ENCODE measurements around the gene CLDN9.
"Not testable (repeated sequence)": the region's sequence is repeated elsewhere in the genome, so short reads cannot be mapped to it uniquely, and the experiment has no call there.

The CLDN9 gene

DNA sequence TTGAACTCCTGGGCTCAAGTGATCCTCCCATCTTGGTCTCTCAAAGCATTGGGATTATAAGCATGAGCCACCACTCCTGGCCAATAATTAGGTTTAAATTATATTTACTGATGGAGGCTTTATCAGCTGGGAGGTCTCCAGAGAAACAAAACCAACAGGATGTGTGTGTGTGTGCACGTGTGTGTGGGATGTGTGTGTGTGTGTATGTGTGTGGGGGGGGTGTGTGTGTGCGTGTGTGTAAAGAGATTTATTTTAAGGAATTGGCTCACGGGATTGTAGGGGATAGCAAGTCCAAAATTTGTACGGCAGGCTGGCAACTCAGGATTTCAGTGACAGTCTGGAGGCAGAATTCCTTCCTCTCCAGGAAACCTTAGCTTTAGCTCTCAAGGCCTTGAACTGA is 38.3 kb downstream of the CLDN9 start:
- Histone ChIP-seq H3K14ac (ENCODE audit: low read length in 2 of 2) (no peak overlapping the region), H3K36me3 (ENCODE audit: control insufficient read depth in 1 of 2, insufficient read depth in 2 of 2, low read depth in 1 of 2, low read length in 2 of 2) (peaks cover 0 to 8% of the 10 kb centered on the region in 2 experiments), H3K27ac (ENCODE audit: low read length, poor library complexity, severe bottlenecking) (no peak overlapping the region), H3K79me1 (replicated peaks; ENCODE audit: low read length, poor library complexity, severe bottlenecking) (no peaks in the 10 kb centered on the region), H3K4me2 (ENCODE audit: low read length, poor library complexity, severe bottlenecking) (no peak overlapping the region), H2BK120ac (ENCODE audit: low read depth, low read length) (no peak overlapping the region), H4K91ac (ENCODE audit: low read length) (no peak overlapping the region), H2BK5ac (ENCODE audit: low read depth, low read length, poor library complexity, severe bottlenecking) (no peak overlapping the region), H4K8ac (ENCODE audit: low read length) (no peak overlapping the region), H3K4me1 (ENCODE audit: control insufficient read depth, insufficient read depth, low read depth, low read length) (peaks cover 8% of the 10 kb centered on the region), H2BK15ac (ENCODE audit: low read depth, poor library complexity, severe bottlenecking) (no peak overlapping the region), H2BK12ac (ENCODE audit: low read length in 2 of 2) (no peak overlapping the region), H3K9ac (ENCODE audit: low read length) (no peak overlapping the region), H3K23ac (ENCODE audit: low read length in 2 of 2) (no peak overlapping the region), H2AK5ac (ENCODE audit: low read length, severe bottlenecking) (no peak overlapping the region), H3K9me3 (ENCODE audit: control insufficient read depth, low read length) (no peaks in the 10 kb centered on the region), H3K4me3 (ENCODE audit: insufficient read depth in 1 of 2, low read depth in 1 of 2, low read length in 2 of 2) (no peak overlapping the region), H3K18ac (ENCODE audit: low read depth in 1 of 2, low read length in 2 of 2) (no peak overlapping the region), H3K4ac (ENCODE audit: low read depth in 1 of 2, low read length in 2 of 2) (no peak overlapping the region), H3K27me3 (ENCODE audit: control insufficient read depth in 1 of 2, insufficient read depth in 1 of 2, low read length in 2 of 2) (peaks cover 51 to 56% of the 10 kb centered on the region in 2 experiments), H2AFZ (ENCODE audit: low read depth, low read length) (no peak overlapping the region)
- WGBS, result 87% methylated on average over 4 of the region's 4 CpGs
- no peak for DNase-seq

DNA sequence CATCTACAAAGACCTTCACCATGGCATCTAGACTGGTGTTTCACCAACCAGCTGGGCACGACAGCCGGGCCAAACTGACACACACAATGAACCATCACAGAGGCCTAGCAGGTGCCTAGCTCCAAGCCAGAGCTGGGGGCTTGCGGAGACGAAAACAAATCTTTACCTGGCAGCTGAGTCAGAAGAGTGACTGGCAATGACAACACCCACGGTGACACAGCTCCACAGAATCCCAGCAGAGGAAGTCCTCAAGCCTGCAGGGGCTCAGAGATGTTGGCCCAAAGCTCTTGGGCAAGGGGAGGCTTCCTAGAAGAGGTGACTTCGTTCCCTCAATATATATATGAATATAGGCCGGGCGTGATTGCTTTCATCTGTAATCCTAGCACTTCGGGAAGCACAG is 38.8 kb downstream of the CLDN9 start:
- no peak overlapping the region for H3K27ac ChIP-seq (ENCODE audit: low read length, poor library complexity, severe bottlenecking)
- H3K18ac ChIP-seq (ENCODE audit: low read depth in 1 of 2, low read length in 2 of 2), result no peak overlapping the region
- no peak overlapping the region for H2AK5ac ChIP-seq (ENCODE audit: low read length, severe bottlenecking)
- H2BK120ac ChIP-seq (ENCODE audit: low read depth, low read length), result no peak overlapping the region
- no peak overlapping the region for H4K8ac ChIP-seq (ENCODE audit: low read length)
- no peak overlapping the region for H2BK12ac ChIP-seq (ENCODE audit: low read length in 2 of 2)
- H2BK15ac ChIP-seq (ENCODE audit: low read depth, poor library complexity, severe bottlenecking), result no peak overlapping the region
- no peak overlapping the region for H3K4me3 ChIP-seq (ENCODE audit: insufficient read depth in 1 of 2, low read depth in 1 of 2, low read length in 2 of 2)
- H3K79me1 ChIP-seq (replicated peaks; ENCODE audit: low read length, poor library complexity, severe bottlenecking), result no peaks in the 10 kb centered on the region
- H3K4me2 ChIP-seq (ENCODE audit: low read length, poor library complexity, severe bottlenecking), result no peak overlapping the region
- no peak overlapping the region for H2AFZ ChIP-seq (ENCODE audit: low read depth, low read length)
- H3K14ac ChIP-seq (ENCODE audit: low read length in 2 of 2), result no peak overlapping the region
- 77% methylated on average over 9 of the region's 9 CpGs for WGBS
- no peak overlapping the region for H3K9ac ChIP-seq (ENCODE audit: low read length)
- no peak overlapping the region for H4K91ac ChIP-seq (ENCODE audit: low read length)
- peaks cover 0 to 8% of the 10 kb centered on the region in 2 experiments for H3K36me3 ChIP-seq (ENCODE audit: control insufficient read depth in 1 of 2, insufficient read depth in 2 of 2, low read depth in 1 of 2, low read length in 2 of 2)
- H3K27me3 ChIP-seq (ENCODE audit: control insufficient read depth in 1 of 2, insufficient read depth in 1 of 2, low read length in 2 of 2), result peaks cover 50 to 51% of the 10 kb centered on the region in 2 experiments
- no peak for DNase-seq
- peaks cover 4% of the 10 kb centered on the region for H3K4me1 ChIP-seq (ENCODE audit: control insufficient read depth, insufficient read depth, low read depth, low read length)
- H3K4ac ChIP-seq (ENCODE audit: low read depth in 1 of 2, low read length in 2 of 2), result no peak overlapping the region
- no peaks in the 10 kb centered on the region for H3K9me3 ChIP-seq (ENCODE audit: control insufficient read depth, low read length)
- H2BK5ac ChIP-seq (ENCODE audit: low read depth, low read length, poor library complexity, severe bottlenecking), result no peak overlapping the region
- H3K23ac ChIP-seq (ENCODE audit: low read length in 2 of 2), result no peak overlapping the region

DNA sequence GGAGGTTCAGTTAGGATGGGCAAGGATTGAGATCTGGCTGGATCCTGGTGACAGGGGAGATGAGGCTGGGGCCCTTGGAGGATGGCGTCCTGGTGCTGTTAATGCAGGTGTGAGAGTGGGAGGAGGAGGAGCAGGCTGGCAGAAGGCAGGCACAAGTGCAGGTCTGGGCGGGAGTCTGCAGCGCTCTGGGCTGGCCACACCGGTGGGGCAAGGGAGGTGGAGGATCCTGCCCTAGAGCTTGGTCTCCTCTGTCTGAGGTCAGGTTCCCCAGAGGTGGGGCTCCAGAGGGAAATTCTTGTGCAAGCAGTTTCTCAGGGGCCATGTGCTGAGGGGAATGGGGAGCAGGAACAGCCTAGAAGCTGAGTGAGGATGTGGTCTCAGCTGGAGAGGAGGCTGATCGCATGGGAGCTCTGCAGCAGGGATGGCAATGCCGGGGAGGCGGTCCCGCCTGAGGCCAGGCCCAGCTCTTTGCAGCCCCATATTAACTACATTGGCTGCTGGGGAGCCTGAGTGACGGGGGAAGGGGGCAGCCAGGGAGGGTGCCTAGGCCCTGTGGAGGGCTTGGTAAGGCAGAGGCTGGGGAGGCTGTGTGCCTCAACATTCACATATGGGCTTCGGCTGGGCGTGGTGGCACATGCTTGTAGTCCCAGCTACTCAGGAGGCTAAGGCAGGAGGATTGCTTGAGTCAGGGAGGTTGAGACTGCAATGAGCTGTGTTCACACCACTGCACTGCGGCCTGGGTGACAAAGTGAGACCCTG is 40.0 kb downstream of the CLDN9 start:
- H2BK15ac ChIP-seq (ENCODE audit: low read depth, poor library complexity, severe bottlenecking); H2BK5ac ChIP-seq (ENCODE audit: low read depth, low read length, poor library complexity, severe bottlenecking); H3K9me3 ChIP-seq (ENCODE audit: control insufficient read depth, low read length); H3K79me1 ChIP-seq (replicated peaks; ENCODE audit: low read length, poor library complexity, severe bottlenecking); H2BK120ac ChIP-seq (ENCODE audit: low read depth, low read length); H2AFZ ChIP-seq (ENCODE audit: low read depth, low read length); H3K27ac ChIP-seq (ENCODE audit: low read length, poor library complexity, severe bottlenecking); DNase-seq; H3K23ac ChIP-seq (ENCODE audit: low read length in 2 of 2); H2BK12ac ChIP-seq (ENCODE audit: low read length in 2 of 2); H3K4me1 ChIP-seq (ENCODE audit: control insufficient read depth, insufficient read depth, low read depth, low read length); H4K91ac ChIP-seq (ENCODE audit: low read length); H3K4ac ChIP-seq (ENCODE audit: low read depth in 1 of 2, low read length in 2 of 2); H3K18ac ChIP-seq (ENCODE audit: low read depth in 1 of 2, low read length in 2 of 2); H2AK5ac ChIP-seq (ENCODE audit: low read length, severe bottlenecking); H3K4me3 ChIP-seq (ENCODE audit: insufficient read depth in 1 of 2, low read depth in 1 of 2, low read length in 2 of 2); H3K4me2 ChIP-seq (ENCODE audit: low read length, poor library complexity, severe bottlenecking); H4K8ac ChIP-seq (ENCODE audit: low read length); H3K9ac ChIP-seq (ENCODE audit: low read length); H3K14ac ChIP-seq (ENCODE audit: low read length in 2 of 2): not testable (repeated sequence)
- Histone ChIP-seq H3K27me3 (ENCODE audit: control insufficient read depth in 1 of 2, insufficient read depth in 1 of 2, low read length in 2 of 2) (peaks cover 39 to 40% of the 10 kb centered on the region in 2 experiments), H3K36me3 (ENCODE audit: control insufficient read depth in 1 of 2, insufficient read depth in 2 of 2, low read depth in 1 of 2, low read length in 2 of 2) (peaks cover 0 to 15% of the 10 kb centered on the region in 2 experiments)
- 90% methylated on average over 9 of the region's 12 CpGs for WGBS

DNA sequence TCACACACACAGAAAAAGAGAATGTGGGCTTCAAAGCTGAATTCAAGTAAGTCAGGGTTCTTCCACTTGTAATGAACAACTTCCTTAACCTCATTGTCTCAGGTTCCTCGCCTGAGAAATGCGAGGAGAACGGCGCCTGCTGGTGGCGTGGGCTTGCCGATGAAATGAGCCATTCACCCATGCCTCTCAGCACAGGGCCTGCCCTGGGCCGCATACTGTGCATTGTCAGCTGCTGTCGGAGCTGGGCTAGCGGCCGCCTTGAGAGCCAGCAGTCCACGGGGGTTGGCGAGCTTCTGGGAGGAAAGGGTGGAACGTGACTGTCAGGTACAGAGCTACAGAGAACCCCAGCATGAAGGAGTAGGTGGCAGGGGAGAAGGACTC is 40.6 kb downstream of the CLDN9 start:
- 88% methylated on average over 6 of the region's 13 CpGs for WGBS
- not testable (repeated sequence) for DNase-seq

More for the DNA sequence above, 40.6 kb downstream of the CLDN9 start:
- H2AK5ac ChIP-seq (ENCODE audit: low read length, severe bottlenecking); H3K4me3 ChIP-seq (ENCODE audit: insufficient read depth in 1 of 2, low read depth in 1 of 2, low read length in 2 of 2); H3K14ac ChIP-seq (ENCODE audit: low read length in 2 of 2); H4K8ac ChIP-seq (ENCODE audit: low read length); H2AFZ ChIP-seq (ENCODE audit: low read depth, low read length); H2BK15ac ChIP-seq (ENCODE audit: low read depth, poor library complexity, severe bottlenecking); H2BK120ac ChIP-seq (ENCODE audit: low read depth, low read length); H4K91ac ChIP-seq (ENCODE audit: low read length); H3K9me3 ChIP-seq (ENCODE audit: control insufficient read depth, low read length); H3K27ac ChIP-seq (ENCODE audit: low read length, poor library complexity, severe bottlenecking); H3K4ac ChIP-seq (ENCODE audit: low read depth in 1 of 2, low read length in 2 of 2); H3K23ac ChIP-seq (ENCODE audit: low read length in 2 of 2); H3K4me2 ChIP-seq (ENCODE audit: low read length, poor library complexity, severe bottlenecking); H3K18ac ChIP-seq (ENCODE audit: low read depth in 1 of 2, low read length in 2 of 2); H3K9ac ChIP-seq (ENCODE audit: low read length); H2BK12ac ChIP-seq (ENCODE audit: low read length in 2 of 2); H2BK5ac ChIP-seq (ENCODE audit: low read depth, low read length, poor library complexity, severe bottlenecking); H3K4me1 ChIP-seq (ENCODE audit: control insufficient read depth, insufficient read depth, low read depth, low read length); H3K79me1 ChIP-seq (replicated peaks; ENCODE audit: low read length, poor library complexity, severe bottlenecking): not testable (repeated sequence)
- H3K27me3 ChIP-seq (ENCODE audit: control insufficient read depth in 1 of 2, insufficient read depth in 1 of 2, low read length in 2 of 2), result peaks cover 33 to 34% of the 10 kb centered on the region in 2 experiments
- H3K36me3 ChIP-seq (ENCODE audit: control insufficient read depth in 1 of 2, insufficient read depth in 2 of 2, low read depth in 1 of 2, low read length in 2 of 2), result peaks cover 0 to 15% of the 10 kb centered on the region in 2 experiments
